K562 (cell line): ENCODE data around the gene CCNT2. TPM values are rescaled to one million over a fixed set of nuclear protein-coding genes. Genes with fewer than 3 reads are reported as not detected.
A peak's percentile ranks its signal among the peaks of the same experiment; 100 is the strongest.

Experiments used
- CEBPG ChIP-seq, 3 experiments: fragments of 200-800 bp in 1 of 3; sonication (Bioruptor generic) in 1 of 3; sonication (generic) in 1 of 3; formaldehyde crosslinking in 1 of 3; IDR thresholded peaks in 2 of 3; conservative IDR thresholded peaks in 1 of 3; 2 replicates each; pipeline versions ENCODE4 v1.6.1 to v1.8.0; 2016 to 2022; ENCODE audit warnings: missing compliant biosample characterization in 2 of 3, missing genetic modification characterization in 2 of 3, mild to moderate bottlenecking in 1 of 3, missing genetic modification reagents in 1 of 3
- FIP1L1 ChIP-seq: fragments of 200-400 bp; formaldehyde crosslinking; IDR thresholded peaks from 2 replicates; pipeline ENCODE4 v1.6.1; 2018; ENCODE audit warnings: mild to moderate bottlenecking, low read depth, low read length; ENCODE audit not compliant: poor library complexity, severe bottlenecking
- JUNB ChIP-seq: fragments of 450-650 bp; formaldehyde crosslinking; conservative IDR thresholded peaks from 2 replicates; pipeline ENCODE4 v1.4.0; 2020; ENCODE audit warnings: mild to moderate bottlenecking
- PHB2 ChIP-seq: fragments of 450-650 bp; IDR thresholded peaks from 2 replicates; pipeline ENCODE4 v1.6.1; 2017; ENCODE audit warnings: low read depth
- ZBED1 ChIP-seq: IDR thresholded peaks from 2 replicates; pipeline ENCODE4 v1.6.1; 2014
- polyA plus RNA-seq, 8 experiments: library from polyadenylated mRNA; depleted of rRNA in 4 of 8; stranded (reverse) in 5 of 8; unstranded in 3 of 8; fragments of >200 nt; fragmentation: Nextera tagmentation in 2 of 8; fragmentation: Illumina TruSeq in 1 of 8; extraction: Ambion mirVana in 2 of 8; extraction: Trizol in 1 of 8; gene quantifications; 2 replicates each; pipeline versions ENCODE4 v1.2.1 to v1.2.3, GENCODE V29; 2011 to 2014; ENCODE audit warnings: inconsistent platforms in 1 of 8, missing spikeins in 1 of 8
- total RNA-seq, 7 experiments: library from RNA; depleted of rRNA in 6 of 7; stranded (reverse); fragments of >200 nt in 6 of 7; fragmentation: Illumina TruSeq in 2 of 7; extraction: Trizol in 2 of 7; gene quantifications; 2 replicates each; pipeline versions ENCODE4 v1.2.1 to v1.2.3, GENCODE V29; 2011 to 2021; ENCODE audit warnings: low replicate concordance in 1 of 7
- TF ChIP-seq, protein P1 (sequence below): fragments of 450-650 bp; IDR thresholded peaks from 2 replicates; pipeline ENCODE4 v1.6.1; 2016; ENCODE audit warnings: mild to moderate bottlenecking, moderate library complexity
- TF ChIP-seq, protein P2 (sequence below): fragments of 250-450 bp; sonication (Bioruptor Pico); IDR thresholded peaks from 2 replicates; pipeline ENCODE4 v1.4.0; 2020; ENCODE audit warnings: mild to moderate bottlenecking
- TF ChIP-seq, protein P3 (sequence below): fragments of 250-450 bp; sonication (Bioruptor Pico); IDR thresholded peaks from 2 replicates; pipeline ENCODE4 v1.8.0; 2021; ENCODE audit warnings: moderate library complexity, mild to moderate bottlenecking, inconsistent platforms
- TF ChIP-seq, protein P4 (sequence below): fragments of 250-450 bp; sonication (Bioruptor Pico); IDR thresholded peaks from 2 replicates; pipeline ENCODE4 v1.8.0; 2022; ENCODE audit warnings: moderate library complexity, mild to moderate bottlenecking, inconsistent platforms

The CCNT2 gene
- total and polyA plus RNA-seq, 9 of the 15 experiments (the other 6 are each of a cell fraction or from before 2014, with no cell fraction given), result 12.6 to 30.0 (median 22.7) TPM

DNA sequence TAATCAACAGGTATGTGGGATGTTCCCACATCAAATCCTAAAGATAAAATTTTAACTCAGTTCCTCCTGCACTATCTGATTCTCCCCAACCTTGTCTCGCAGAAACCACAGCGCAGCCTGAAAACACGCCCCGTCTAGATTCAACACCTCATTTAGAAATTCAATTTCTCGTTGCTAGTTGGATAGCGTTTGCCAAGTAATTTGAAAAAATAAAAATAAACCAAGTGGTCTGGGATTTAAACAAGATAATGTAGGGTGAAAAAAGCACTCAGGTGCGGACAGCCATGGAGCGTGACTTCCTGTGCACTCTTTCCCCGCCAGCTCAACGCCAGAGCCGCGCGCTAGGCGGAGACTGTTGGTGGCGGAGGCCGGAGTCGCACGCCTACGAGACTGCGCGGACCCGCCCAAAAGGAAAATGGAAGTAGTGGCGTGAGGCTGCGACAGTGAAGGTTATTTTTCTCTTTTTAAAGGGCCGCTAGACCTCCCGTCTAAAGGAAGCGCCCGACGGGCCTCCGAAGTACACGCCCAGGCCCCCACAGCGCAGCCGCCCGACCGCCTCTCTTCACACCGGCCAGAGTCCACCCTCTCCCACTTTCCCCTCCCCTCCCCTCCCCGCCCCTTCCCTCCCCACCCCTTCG lies 615 bp upstream of the CCNT2 start (continued):
- TF ChIP-seq, protein P1, sequence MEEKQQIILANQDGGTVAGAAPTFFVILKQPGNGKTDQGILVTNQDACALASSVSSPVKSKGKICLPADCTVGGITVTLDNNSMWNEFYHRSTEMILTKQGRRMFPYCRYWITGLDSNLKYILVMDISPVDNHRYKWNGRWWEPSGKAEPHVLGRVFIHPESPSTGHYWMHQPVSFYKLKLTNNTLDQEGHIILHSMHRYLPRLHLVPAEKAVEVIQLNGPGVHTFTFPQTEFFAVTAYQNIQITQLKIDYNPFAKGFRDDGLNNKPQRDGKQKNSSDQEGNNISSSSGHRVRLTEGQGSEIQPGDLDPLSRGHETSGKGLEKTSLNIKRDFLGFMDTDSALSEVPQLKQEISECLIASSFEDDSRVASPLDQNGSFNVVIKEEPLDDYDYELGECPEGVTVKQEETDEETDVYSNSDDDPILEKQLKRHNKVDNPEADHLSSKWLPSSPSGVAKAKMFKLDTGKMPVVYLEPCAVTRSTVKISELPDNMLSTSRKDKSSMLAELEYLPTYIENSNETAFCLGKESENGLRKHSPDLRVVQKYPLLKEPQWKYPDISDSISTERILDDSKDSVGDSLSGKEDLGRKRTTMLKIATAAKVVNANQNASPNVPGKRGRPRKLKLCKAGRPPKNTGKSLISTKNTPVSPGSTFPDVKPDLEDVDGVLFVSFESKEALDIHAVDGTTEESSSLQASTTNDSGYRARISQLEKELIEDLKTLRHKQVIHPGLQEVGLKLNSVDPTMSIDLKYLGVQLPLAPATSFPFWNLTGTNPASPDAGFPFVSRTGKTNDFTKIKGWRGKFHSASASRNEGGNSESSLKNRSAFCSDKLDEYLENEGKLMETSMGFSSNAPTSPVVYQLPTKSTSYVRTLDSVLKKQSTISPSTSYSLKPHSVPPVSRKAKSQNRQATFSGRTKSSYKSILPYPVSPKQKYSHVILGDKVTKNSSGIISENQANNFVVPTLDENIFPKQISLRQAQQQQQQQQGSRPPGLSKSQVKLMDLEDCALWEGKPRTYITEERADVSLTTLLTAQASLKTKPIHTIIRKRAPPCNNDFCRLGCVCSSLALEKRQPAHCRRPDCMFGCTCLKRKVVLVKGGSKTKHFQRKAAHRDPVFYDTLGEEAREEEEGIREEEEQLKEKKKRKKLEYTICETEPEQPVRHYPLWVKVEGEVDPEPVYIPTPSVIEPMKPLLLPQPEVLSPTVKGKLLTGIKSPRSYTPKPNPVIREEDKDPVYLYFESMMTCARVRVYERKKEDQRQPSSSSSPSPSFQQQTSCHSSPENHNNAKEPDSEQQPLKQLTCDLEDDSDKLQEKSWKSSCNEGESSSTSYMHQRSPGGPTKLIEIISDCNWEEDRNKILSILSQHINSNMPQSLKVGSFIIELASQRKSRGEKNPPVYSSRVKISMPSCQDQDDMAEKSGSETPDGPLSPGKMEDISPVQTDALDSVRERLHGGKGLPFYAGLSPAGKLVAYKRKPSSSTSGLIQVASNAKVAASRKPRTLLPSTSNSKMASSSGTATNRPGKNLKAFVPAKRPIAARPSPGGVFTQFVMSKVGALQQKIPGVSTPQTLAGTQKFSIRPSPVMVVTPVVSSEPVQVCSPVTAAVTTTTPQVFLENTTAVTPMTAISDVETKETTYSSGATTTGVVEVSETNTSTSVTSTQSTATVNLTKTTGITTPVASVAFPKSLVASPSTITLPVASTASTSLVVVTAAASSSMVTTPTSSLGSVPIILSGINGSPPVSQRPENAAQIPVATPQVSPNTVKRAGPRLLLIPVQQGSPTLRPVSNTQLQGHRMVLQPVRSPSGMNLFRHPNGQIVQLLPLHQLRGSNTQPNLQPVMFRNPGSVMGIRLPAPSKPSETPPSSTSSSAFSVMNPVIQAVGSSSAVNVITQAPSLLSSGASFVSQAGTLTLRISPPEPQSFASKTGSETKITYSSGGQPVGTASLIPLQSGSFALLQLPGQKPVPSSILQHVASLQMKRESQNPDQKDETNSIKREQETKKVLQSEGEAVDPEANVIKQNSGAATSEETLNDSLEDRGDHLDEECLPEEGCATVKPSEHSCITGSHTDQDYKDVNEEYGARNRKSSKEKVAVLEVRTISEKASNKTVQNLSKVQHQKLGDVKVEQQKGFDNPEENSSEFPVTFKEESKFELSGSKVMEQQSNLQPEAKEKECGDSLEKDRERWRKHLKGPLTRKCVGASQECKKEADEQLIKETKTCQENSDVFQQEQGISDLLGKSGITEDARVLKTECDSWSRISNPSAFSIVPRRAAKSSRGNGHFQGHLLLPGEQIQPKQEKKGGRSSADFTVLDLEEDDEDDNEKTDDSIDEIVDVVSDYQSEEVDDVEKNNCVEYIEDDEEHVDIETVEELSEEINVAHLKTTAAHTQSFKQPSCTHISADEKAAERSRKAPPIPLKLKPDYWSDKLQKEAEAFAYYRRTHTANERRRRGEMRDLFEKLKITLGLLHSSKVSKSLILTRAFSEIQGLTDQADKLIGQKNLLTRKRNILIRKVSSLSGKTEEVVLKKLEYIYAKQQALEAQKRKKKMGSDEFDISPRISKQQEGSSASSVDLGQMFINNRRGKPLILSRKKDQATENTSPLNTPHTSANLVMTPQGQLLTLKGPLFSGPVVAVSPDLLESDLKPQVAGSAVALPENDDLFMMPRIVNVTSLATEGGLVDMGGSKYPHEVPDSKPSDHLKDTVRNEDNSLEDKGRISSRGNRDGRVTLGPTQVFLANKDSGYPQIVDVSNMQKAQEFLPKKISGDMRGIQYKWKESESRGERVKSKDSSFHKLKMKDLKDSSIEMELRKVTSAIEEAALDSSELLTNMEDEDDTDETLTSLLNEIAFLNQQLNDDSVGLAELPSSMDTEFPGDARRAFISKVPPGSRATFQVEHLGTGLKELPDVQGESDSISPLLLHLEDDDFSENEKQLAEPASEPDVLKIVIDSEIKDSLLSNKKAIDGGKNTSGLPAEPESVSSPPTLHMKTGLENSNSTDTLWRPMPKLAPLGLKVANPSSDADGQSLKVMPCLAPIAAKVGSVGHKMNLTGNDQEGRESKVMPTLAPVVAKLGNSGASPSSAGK, result peak; percentile 49; the same call in 1 of the 2 replicates
- TF ChIP-seq ZBED1 (no peak; the same call in 1 of the 2 replicates), PHB2 (no peak), FIP1L1 (no peak), JUNB (CRISPR knock-in tag) (no peak), CEBPG (CRISPR knock-in tag; IDR thresholded peaks at IDR 0.05) (no peak), CEBPG (tag; conservative IDR thresholded peaks at IDR 0.05 in 1 of 2, IDR thresholded peaks at IDR 0.05 in 1 of 2) (no peak)
- TF ChIP-seq, protein P2, sequence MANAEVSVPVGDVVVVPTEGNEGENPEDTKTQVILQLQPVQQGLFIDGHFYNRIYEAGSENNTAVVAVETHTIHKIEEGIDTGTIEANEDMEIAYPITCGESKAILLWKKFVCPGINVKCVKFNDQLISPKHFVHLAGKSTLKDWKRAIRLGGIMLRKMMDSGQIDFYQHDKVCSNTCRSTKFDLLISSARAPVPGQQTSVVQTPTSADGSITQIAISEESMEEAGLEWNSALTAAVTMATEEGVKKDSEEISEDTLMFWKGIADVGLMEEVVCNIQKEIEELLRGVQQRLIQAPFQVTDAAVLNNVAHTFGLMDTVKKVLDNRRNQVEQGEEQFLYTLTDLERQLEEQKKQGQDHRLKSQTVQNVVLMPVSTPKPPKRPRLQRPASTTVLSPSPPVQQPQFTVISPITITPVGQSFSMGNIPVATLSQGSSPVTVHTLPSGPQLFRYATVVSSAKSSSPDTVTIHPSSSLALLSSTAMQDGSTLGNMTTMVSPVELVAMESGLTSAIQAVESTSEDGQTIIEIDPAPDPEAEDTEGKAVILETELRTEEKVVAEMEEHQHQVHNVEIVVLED, result peak; percentile 19; the same call in 1 of the 2 replicates
- TF ChIP-seq, protein P3, sequence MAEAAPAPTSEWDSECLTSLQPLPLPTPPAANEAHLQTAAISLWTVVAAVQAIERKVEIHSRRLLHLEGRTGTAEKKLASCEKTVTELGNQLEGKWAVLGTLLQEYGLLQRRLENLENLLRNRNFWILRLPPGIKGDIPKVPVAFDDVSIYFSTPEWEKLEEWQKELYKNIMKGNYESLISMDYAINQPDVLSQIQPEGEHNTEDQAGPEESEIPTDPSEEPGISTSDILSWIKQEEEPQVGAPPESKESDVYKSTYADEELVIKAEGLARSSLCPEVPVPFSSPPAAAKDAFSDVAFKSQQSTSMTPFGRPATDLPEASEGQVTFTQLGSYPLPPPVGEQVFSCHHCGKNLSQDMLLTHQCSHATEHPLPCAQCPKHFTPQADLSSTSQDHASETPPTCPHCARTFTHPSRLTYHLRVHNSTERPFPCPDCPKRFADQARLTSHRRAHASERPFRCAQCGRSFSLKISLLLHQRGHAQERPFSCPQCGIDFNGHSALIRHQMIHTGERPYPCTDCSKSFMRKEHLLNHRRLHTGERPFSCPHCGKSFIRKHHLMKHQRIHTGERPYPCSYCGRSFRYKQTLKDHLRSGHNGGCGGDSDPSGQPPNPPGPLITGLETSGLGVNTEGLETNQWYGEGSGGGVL (CRISPR knock-in tag), result no peak
- TF ChIP-seq, protein P4, sequence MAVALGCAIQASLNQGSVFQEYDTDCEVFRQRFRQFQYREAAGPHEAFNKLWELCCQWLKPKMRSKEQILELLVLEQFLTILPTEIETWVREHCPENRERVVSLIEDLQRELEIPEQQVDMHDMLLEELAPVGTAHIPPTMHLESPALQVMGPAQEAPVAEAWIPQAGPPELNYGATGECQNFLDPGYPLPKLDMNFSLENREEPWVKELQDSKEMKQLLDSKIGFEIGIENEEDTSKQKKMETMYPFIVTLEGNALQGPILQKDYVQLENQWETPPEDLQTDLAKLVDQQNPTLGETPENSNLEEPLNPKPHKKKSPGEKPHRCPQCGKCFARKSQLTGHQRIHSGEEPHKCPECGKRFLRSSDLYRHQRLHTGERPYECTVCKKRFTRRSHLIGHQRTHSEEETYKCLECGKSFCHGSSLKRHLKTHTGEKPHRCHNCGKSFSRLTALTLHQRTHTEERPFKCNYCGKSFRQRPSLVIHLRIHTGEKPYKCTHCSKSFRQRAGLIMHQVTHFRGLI (CRISPR knock-in tag), result no peak
